Hematopoietic multipotent progenitor cell treated with erythropoietin and hydrocortisone succinate and interleukin-3 and kit ligand, for 17 days (in vitro differentiated cells): ENCODE results near the gene CCDC3.

Source experiments
- DNase-seq: peaks from one replicate; pipeline ENCODE4 v3.0.0-alpha.2; 2015; ENCODE audit warnings: low spot score

CCDC3 gene

GRCh38 chr10:12922117-12922900 lies 79.2 kb downstream of the CCDC3 start:
- no peak for DNase-seq

- DNase-seq, result no peak
Measured at GRCh38 chr10:12921163-12921562, 80.3 kb downstream of the CCDC3 start.

GRCh38 chr10:12919574-12919973 lies 81.9 kb downstream of the CCDC3 start:
- no peak for DNase-seq

GRCh38 chr10:12916587-12916986 lies 84.9 kb downstream of the CCDC3 start:
- DNase-seq, result no peak

- DNase-seq, result no peak
Measured at GRCh38 chr10:12915637-12916168, 85.8 kb downstream of the CCDC3 start.

- no peak for DNase-seq
Measured at GRCh38 chr10:12914111-12914510, 87.4 kb downstream of the CCDC3 start.

GRCh38 chr10:12911795-12912194 lies 89.7 kb downstream of the CCDC3 start:
- DNase-seq, result no peak

GRCh38 chr10:12910835-12911234 lies 90.7 kb downstream of the CCDC3 start:
- no peak for DNase-seq

- DNase-seq, result no peak
Measured at GRCh38 chr10:12909836-12910185, 91.7 kb downstream of the CCDC3 start.

- no peak for DNase-seq
Measured at GRCh38 chr10:12909182-12909835, 92.2 kb downstream of the CCDC3 start.

GRCh38 chr10:12908773-12909172 lies 92.7 kb downstream of the CCDC3 start:
- no peak for DNase-seq

GRCh38 chr10:12907656-12908055 lies 93.9 kb downstream of the CCDC3 start:
- DNase-seq, result no peak

GRCh38 chr10:12906051-12906541 lies 95.4 kb downstream of the CCDC3 start:
- no peak for DNase-seq

GRCh38 chr10:12905067-12905466 lies 96.4 kb downstream of the CCDC3 start:
- no peak for DNase-seq

- no peak for DNase-seq
Measured at GRCh38 chr10:12902851-12903358, 98.6 kb downstream of the CCDC3 start.

GRCh38 chr10:12902135-12902572 lies 99.4 kb downstream of the CCDC3 start:
- DNase-seq, result peak; percentile 53

GRCh38 chr10:12899546-12899945 lies 102.0 kb downstream of the CCDC3 start:
- DNase-seq, result no peak

GRCh38 chr10:12898271-12898670 lies 103.2 kb downstream of the CCDC3 start:
- no peak for DNase-seq

- no peak for DNase-seq
Measured at GRCh38 chr10:12897278-12897677, 104.2 kb downstream of the CCDC3 start.

- no peak for DNase-seq
Measured at GRCh38 chr10:12896251-12896650, 105.3 kb downstream of the CCDC3 start.

GRCh38 chr10:12892924-12893323 lies 108.6 kb downstream of the CCDC3 start:
- no peak for DNase-seq

- no peak for DNase-seq
Measured at GRCh38 chr10:12890958-12891357, 110.6 kb downstream of the CCDC3 start.

- no peak for DNase-seq
Measured at GRCh38 chr10:12888470-12888869, 113.0 kb downstream of the CCDC3 start.
